RWPE1 (cell line): ENCODE measurements around the gene DHX8.

Experiments
- CTCF ChIA-PET: fragments of 350-600 bp; sonication (Branson Sonifier 250); formaldehyde crosslinking; extraction: SDS; loops from one replicate; lab custom pipeline; 2021; lab: Yijun Ruan, JAX
- POLR2A ChIA-PET: fragments of 400-600 bp; formaldehyde crosslinking; extraction: SDS; loops from one replicate; lab custom pipeline; 2020; ENCODE audit warnings: antibody characterized with exemption; ENCODE audit not compliant: low non-redundant PET; lab: Yijun Ruan, JAX
- DNase-seq: peaks from one replicate; pipeline ENCODE4 v3.0.0; 2012; ENCODE audit warnings: low spot score
- H3K27ac ChIP-seq: fragments of 450-650 bp; 2 replicates; pipeline ENCODE4 v1.5.1; 2017
- TF ChIP-seq, protein P1 (sequence below): fragments of 450-650 bp; conservative IDR thresholded peaks from 2 replicates; pipeline ENCODE4 v1.5.1; 2017; ENCODE audit warnings: low read depth, mild to moderate bottlenecking

Gene DHX8

DNA sequence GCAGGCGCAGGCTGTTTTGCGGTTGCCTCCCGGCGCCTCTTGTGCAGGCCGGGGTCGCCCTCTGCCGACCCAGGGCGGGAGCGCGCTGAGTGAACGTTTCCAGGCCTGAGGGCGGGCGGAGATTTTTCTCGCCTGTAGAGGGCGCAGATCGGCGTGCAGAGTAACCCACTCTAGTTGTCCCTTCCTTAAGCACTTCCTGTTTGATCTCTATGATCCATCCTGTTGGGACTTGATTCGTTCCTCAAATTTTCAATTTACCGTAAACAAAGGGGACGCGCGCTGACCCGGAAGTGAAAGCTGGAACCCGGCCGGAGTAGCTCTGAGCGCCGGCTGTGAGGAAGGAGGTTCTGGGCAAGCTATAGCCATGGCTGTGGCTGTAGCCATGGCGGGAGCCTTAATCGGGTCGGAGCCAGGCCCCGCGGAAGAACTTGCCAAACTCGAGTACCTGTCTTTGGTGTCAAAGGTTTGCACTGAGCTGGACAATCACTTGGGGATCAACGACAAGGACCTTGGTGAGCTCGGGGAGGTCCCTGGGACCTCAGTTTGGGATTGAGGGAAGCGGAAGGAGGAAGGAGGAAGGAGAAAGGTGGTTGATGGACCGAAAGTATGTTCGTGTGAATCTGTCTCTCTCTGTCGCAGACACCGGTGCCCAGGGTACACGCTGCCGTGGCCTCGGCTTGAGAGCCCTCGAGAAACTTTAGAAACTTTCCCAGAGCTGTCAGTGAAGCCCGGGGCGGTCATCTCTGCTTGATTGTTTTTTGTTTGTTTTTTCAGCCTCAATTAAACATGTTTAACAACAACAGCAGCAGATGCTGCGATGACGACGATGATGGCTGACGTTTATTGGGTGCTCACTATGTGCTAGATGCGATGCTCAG lies at the start of gene DHX8:
Gene DHX8 (plus strand): TSS at position 302 of the 878 bp plus-strand sequence. CDS start 63 bp downstream, at position 365.
- peak; percentile 94 for DNase-seq
- ChIA-PET POLR2A (interaction anchor here (0.6 to 0.9 kb wide), 4 partner anchors 85 to 122 kb away, joined by 3 to 12 read pairs (median 6); partner anchors contain the start of gene ARL4D), CTCF (interaction anchor here (0.5 to 3.9 kb wide), 31 partner anchors 9 to 460 kb away, joined by 3 to 86 read pairs (median 3); partner anchors contain the start of gene ARL4D)
- peak within 1 kb of the TSS; percentile 86 for H3K27ac ChIP-seq
- TF ChIP-seq, protein P1, sequence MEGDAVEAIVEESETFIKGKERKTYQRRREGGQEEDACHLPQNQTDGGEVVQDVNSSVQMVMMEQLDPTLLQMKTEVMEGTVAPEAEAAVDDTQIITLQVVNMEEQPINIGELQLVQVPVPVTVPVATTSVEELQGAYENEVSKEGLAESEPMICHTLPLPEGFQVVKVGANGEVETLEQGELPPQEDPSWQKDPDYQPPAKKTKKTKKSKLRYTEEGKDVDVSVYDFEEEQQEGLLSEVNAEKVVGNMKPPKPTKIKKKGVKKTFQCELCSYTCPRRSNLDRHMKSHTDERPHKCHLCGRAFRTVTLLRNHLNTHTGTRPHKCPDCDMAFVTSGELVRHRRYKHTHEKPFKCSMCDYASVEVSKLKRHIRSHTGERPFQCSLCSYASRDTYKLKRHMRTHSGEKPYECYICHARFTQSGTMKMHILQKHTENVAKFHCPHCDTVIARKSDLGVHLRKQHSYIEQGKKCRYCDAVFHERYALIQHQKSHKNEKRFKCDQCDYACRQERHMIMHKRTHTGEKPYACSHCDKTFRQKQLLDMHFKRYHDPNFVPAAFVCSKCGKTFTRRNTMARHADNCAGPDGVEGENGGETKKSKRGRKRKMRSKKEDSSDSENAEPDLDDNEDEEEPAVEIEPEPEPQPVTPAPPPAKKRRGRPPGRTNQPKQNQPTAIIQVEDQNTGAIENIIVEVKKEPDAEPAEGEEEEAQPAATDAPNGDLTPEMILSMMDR, result peak; percentile 100

DNA sequence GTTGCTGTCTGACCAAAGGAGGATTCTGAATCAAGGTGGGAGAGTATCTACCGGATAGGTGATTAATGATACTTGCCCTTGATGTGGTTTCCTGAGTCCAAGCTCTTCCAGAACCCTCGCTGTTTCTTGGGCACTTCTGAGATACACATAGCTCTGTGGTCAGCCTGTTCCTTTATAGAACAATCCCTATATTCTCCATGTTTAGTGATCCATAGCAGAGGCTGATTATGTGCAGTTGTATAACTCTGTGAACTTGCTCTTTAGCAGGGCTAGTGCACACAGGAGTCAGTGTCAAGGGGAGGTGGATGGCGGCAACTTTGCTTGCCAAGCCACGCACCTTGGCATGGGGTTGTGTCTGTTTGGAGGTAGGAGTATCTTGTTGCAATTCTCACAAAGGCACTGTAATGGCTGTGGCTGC lies 48.9 kb upstream of the DHX8 start:
- TF ChIP-seq, protein P1, result no peak
- DNase-seq, result no peak
- ChIA-PET CTCF (interaction anchor here (0.8 kb wide), 1 partner anchor 10 kb away, joined by 3 read pairs; no protein-coding TSS in a partner anchor), POLR2A (interaction anchor here (0.6 kb wide), 1 partner anchor 36 kb away, joined by 8 read pairs; the partner anchor contains the start of gene ARL4D)
- peak overlapping the region; percentile 66; the same call in 1 of the 2 replicates for H3K27ac ChIP-seq

DNA sequence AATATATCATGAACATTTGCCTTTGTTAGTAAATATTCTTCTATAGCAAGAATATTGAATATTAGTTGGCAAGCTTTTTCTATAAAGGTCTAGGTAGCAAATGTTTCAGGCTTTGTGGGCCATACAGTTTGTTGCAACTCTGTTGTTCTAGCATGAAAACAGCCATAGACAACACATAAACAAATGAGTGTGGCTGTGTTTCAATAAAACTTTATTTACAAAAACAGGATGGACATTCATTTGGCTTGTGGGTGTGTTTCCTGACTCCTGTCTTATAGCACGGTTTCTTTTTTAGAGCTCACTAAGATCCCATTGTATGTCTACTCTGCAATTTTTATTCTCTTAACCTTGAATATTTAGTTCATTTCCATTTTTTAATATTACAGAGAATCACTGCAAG lies 46.0 kb upstream of the DHX8 start:
- TF ChIP-seq, protein P1, result no peak
- no peak for DNase-seq
- no peak overlapping the region for H3K27ac ChIP-seq
- CTCF ChIA-PET, result no interaction called here
- POLR2A ChIA-PET, result interaction anchor here (0.6 kb wide), 1 partner anchor 9 kb away, joined by 3 read pairs; no protein-coding TSS in a partner anchor

DNA sequence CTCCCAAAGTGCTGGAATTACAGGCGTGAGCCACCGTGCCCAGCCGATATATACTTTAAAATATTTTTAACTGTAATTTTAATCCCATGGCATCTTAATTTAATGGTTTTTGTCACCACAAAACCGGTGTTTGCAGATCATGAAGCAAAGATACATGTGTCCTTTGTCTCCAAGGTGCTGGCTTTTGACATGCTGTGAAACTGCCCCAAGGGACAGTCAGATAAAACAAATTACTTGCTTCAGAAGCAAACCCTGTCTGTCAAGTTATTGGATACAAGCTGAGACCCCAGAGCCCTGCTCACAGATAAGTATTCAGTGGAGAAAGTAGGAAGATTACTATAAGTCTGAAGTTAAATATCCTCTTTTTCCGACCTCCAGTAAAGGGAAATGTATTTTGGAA lies 45.1 kb upstream of the DHX8 start:
- POLR2A ChIA-PET, result no interaction called here

DNA sequence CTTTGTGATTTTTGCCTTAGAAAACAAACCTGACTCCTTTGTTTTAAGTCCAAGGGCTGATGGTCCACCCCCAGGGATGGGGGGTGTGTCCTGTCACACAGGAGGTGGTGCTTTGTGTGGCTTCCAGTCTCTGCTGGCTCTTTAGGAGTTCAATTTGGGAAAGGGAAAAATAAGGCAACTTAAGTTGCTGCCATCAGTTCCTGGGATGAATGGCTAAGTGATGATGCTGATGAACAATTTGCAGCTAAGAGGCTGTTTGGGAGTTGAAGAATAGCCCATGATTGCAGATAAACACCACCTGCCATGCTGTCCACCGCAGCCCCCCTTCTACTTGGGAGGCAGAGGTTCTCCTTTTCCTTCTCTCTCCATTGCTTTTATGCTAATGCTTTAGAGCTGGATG lies 44.7 kb upstream of the DHX8 start:
- ChIA-PET CTCF (interaction anchor here (0.6 kb wide), 1 partner anchor 415 kb away, joined by 5 read pairs; no protein-coding TSS in a partner anchor), POLR2A (no interaction called here)
- H3K27ac ChIP-seq, result no peak overlapping the region
- DNase-seq, result no peak
- TF ChIP-seq, protein P1, result no peak

More for the DNA sequence above, 45.1 kb upstream of the DHX8 start:
- TF ChIP-seq, protein P1, result no peak
- H3K27ac ChIP-seq, result no peak overlapping the region
- CTCF ChIA-PET, result interaction anchor here (0.6 kb wide), 1 partner anchor 414 kb away, joined by 5 read pairs; no protein-coding TSS in a partner anchor
- DNase-seq, result no peak

DNA sequence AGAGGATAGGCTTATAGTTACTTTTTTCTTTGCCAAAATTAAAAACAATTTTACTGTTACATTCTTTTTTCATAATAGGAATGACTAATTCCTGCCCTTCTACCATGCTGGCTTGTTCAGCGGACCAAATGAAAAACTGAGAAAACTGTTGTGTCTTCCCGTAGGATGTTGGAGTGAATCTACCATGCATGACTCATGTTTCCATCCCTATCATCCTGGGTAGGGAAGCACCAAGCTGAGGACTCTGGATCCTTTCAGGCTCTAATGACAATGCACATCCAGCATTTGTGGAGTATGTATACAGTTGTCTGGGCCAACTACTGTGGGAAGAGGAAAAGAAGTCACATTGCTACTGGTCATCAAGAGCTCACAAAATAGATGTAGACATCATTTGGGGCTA lies 41.1 kb upstream of the DHX8 start:
- TF ChIP-seq, protein P1, result no peak
- no peak overlapping the region for H3K27ac ChIP-seq
- ChIA-PET POLR2A (interaction anchor here (0.6 kb wide), 1 partner anchor 40 kb away, joined by 10 read pairs; no protein-coding TSS in a partner anchor), CTCF (interaction anchor here (1.0 kb wide), 1 partner anchor 26 kb away, joined by 3 read pairs; no protein-coding TSS in a partner anchor)
- DNase-seq, result peak; percentile 20
